ENCODE data around the gene HNRNPR. TPM values are rescaled to one million over a fixed set of nuclear protein-coding genes. Genes with fewer than 3 reads are reported as not detected.

Gene HNRNPR
- total RNA-seq (10 to 100 TPM; 59.8 to 73.7 (median 62.1) TPM), polyA plus RNA-seq (50.8 TPM)
- long read RNA-seq, donor 1, full-length matches to known transcripts, result 65 of 153 reads
- long read RNA-seq, donor 1, partial matches to known transcripts, result 70 of 153 reads
- long read RNA-seq, donor 1, other reads (novel, unspliced or antisense), result 18 of 153 reads
- long read RNA-seq, donor 2, full-length matches to known transcripts, result 33 of 76 reads
- long read RNA-seq, donor 2, partial matches to known transcripts, result 1 of 76 reads
- long read RNA-seq, donor 2, other reads (novel, unspliced or antisense), result 42 of 76 reads
- long read RNA-seq, donor 3, full-length matches to known transcripts, result 111 of 329 reads
- long read RNA-seq, donor 3, partial matches to known transcripts, result 58 of 329 reads
- long read RNA-seq, donor 3, other reads (novel, unspliced or antisense), result 160 of 329 reads
- long read RNA-seq, donor 4, transcript HNRNPR-202 (11 exons, 2,694 nt), result minor isoform, 9 of 81 reads
- long read RNA-seq, donor 4, transcript HNRNPR-201 (11 exons, 2,629 nt), result major isoform, 11 of 81 reads
- long read RNA-seq, donor 4, partial matches to known transcripts, result 2 of 81 reads
- long read RNA-seq, donor 4, other reads (novel, unspliced or antisense), result 55 of 81 reads

DNA sequence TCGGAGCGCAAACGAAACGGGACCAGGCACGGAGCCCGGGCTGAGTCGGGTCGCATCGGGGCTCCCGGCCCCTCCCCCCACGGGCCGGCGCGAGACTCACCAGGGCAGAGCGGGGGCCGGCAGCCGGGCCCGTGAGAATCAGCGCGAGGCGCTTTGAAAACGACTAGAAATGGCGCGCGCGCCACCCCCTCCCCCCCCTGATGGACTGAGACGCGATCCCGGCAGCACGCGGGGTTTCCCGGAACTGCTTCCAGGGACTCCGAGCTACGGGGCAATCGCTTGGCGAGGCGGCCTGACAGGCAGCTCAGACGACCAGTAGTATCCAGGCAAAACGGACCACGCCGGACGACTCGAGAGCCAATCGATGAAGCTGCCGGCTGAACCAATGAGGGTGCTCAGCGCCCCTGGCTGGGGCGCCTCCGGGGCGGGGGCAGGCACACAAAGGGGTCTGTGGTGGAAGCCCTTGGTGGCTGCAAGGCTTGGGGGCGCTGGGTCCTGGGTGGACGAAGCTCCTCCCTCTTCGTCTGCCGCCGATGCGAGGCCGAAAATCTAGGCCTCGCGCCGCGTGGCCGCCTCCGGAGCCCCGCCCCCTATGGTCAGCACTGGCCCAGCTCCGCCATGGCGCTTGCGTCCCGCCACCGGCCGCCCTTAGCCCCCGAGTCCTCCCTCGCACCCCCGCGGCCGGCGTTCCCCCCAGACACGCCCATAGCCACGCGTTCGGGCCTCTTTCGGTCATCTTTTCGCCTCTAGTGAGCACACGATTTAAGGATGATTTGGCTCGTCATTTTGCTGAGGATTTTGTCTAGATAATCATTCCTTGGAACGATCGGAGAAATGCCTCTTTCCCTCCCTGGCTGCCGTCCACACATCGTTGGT lies at the start of gene HNRNPR:
Gene HNRNPR, minus strand, starts transcription at position 174 of the 876 bp plus-strand sequence. CDS start 3,276 bp downstream, outside the sequence.
- intact Hi-C loops (cut with DNase I), result loop anchor here in 2 of 4 donors (10.0 kb wide), 1 partner anchor 60 kb away; no protein-coding TSS in a partner anchor

DNA sequence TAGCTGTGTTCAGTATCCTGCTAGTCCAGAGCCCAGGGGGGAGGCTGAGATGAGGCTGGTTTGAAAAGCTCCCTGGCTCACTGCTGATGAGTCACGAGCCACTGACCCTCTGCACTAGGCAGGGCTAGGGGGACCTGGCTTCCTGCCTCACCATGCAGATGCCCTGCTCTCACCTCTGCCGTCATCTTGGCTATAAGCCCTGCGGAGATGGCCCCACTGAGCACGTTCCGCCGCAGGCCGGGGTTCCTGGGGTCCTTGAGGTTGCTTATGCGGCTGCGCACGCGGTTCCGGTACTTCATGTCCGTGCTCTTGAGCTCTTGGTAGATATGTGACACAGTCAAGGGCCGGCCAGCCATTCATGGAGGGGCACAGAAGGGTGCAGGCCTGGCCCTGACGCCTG lies 49.6 kb upstream of the HNRNPR start:
- no peaks in the 10 kb centered on the region for H3K27me3 ChIP-seq (ENCODE audit: control insufficient read depth, insufficient read depth)
- DNase-seq, result peak; percentile 79 to 87 (median 85)
- H3K4me1 ChIP-seq (ENCODE audit: control insufficient read depth, insufficient read depth, low read length), result peaks cover 3% of the 10 kb centered on the region
- peak overlapping the region; percentile 79 for H3K27ac ChIP-seq (ENCODE audit: low read length)
- peak; percentile 69 to 74 for ATAC-seq
- intact Hi-C loops (cut with DNase I), result no loop called here
- no peak overlapping the region for H3K4me3 ChIP-seq (ENCODE audit: low read length)
- WGBS, result 52% methylated on average over 15 of the region's 15 CpGs
- no peaks in the 10 kb centered on the region for H3K9me3 ChIP-seq (ENCODE audit: control insufficient read depth, low read length)

More for the DNA sequence above, at the start of gene HNRNPR:
- no peaks in the 10 kb centered on the region for H3K4me1 ChIP-seq (ENCODE audit: control insufficient read depth, insufficient read depth, low read length)
- H3K4me3 ChIP-seq (ENCODE audit: low read length), result peak within 1 kb of the TSS; percentile 99
- ATAC-seq (peak; percentile 99), DNase-seq (peak; percentile 100)
- H3K27me3 ChIP-seq (ENCODE audit: control insufficient read depth, insufficient read depth), result no peaks in the 10 kb centered on the region
- no peaks in the 10 kb centered on the region for H3K9me3 ChIP-seq (ENCODE audit: control insufficient read depth, low read length)
- peak within 1 kb of the TSS; percentile 81 for H3K27ac ChIP-seq (ENCODE audit: low read length)
- WGBS, result under 1% methylated on average over 87 of the region's 87 CpGs

DNA sequence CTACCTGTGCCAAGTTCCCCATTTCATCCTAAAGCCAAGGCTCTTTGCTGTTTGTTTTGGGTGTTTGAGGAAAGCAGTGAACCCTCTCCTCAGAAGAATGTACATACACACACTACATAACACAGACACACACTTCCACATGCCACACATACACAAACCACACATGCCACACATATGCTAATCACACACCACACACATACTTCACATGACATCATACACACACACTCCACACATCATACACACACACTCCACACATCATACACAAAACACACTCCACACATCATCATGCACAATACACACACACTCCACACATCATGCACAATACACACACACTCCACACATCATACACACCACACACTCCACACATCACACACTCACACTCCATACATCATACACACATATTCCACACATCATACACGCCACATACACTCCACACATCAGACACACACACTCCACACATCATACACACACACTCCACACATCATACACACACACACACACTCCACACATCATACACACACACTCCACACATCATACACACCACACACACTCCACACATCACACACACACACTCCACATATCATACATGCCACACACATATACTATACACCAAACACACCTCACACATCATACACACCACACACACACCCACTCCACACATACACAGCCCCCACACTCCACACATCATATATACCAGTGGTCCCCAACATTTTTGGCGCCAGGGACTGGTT lies 48.2 kb upstream of the HNRNPR start:
- intact Hi-C loops (cut with DNase I), result no loop called here
- H3K4me3 ChIP-seq (ENCODE audit: low read length), result no peak overlapping the region
- H3K27me3 ChIP-seq (ENCODE audit: control insufficient read depth, insufficient read depth), result no peaks in the 10 kb centered on the region
- ATAC-seq, result no peak
- no peak overlapping the region for H3K27ac ChIP-seq (ENCODE audit: low read length)
- 84% methylated on average over 2 of the region's 2 CpGs for WGBS
- peaks cover 3% of the 10 kb centered on the region for H3K4me1 ChIP-seq (ENCODE audit: control insufficient read depth, insufficient read depth, low read length)
- no peak for DNase-seq
- no peaks in the 10 kb centered on the region for H3K9me3 ChIP-seq (ENCODE audit: control insufficient read depth, low read length)

DNA sequence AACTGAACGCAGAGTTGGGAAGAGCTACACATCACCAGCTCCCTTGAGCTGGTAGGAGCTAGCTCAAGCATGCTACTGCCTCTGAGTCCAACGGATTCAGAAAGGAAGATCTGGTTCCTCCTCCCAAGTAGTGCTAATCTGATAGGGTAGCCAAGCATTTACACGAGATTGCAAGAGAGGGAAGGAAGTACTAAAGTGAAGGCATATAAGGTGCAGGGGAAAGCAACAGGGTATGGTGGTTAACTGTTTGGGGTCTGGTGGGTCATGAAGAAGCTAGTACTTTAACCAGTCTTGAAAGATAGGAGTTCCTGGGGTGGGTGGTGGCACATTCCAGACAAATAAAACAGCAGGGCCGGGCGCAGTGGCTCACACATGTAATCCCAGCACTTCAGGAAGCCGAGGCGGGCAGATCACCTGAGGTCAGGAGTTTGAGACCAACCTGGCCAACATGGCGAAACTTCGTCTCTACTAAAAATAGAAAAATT lies 45.8 kb upstream of the HNRNPR start:
- no peaks in the 10 kb centered on the region for H3K4me1 ChIP-seq (ENCODE audit: control insufficient read depth, insufficient read depth, low read length)
- H3K27me3 ChIP-seq (ENCODE audit: control insufficient read depth, insufficient read depth), result no peaks in the 10 kb centered on the region
- no peak overlapping the region for H3K4me3 ChIP-seq (ENCODE audit: low read length)
- DNase-seq (no peak), ATAC-seq (no peak)
- no peak overlapping the region for H3K27ac ChIP-seq (ENCODE audit: low read length)
- intact Hi-C loops (cut with DNase I), result no loop called here
- WGBS, result 72% methylated on average over 9 of the region's 9 CpGs
- no peaks in the 10 kb centered on the region for H3K9me3 ChIP-seq (ENCODE audit: control insufficient read depth, low read length)

DNA sequence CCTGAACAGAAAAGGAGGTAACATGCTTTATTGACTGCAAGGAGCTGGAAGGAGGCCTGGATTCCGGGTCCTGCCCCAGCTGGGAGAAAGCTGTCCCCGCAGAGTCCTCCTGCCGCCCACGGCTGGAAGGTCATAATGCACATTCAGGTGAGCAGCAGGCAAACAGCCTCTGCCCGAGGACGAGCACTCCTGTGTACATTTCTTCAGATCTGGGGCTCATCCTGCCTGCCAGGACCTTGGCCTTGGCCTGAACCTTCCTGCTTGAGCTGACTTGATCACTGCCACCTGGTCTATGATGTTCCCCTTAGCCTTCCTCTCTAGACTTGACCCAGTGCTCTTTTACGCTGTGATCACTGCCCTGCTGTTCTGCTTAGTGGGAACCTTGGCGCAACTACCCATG lies 43.4 kb upstream of the HNRNPR start:
- no peak for ATAC-seq
- Histone ChIP-seq H3K9me3 (ENCODE audit: control insufficient read depth, low read length) (no peaks in the 10 kb centered on the region), H3K4me1 (ENCODE audit: control insufficient read depth, insufficient read depth, low read length) (peaks cover 3% of the 10 kb centered on the region), H3K27ac (ENCODE audit: low read length) (no peak overlapping the region), H3K4me3 (ENCODE audit: low read length) (no peak overlapping the region), H3K27me3 (ENCODE audit: control insufficient read depth, insufficient read depth) (no peaks in the 10 kb centered on the region)
- intact Hi-C loops (cut with DNase I), result no loop called here
- DNase-seq, result no peak
- WGBS, result 93% methylated on average over 8 of the region's 8 CpGs

DNA sequence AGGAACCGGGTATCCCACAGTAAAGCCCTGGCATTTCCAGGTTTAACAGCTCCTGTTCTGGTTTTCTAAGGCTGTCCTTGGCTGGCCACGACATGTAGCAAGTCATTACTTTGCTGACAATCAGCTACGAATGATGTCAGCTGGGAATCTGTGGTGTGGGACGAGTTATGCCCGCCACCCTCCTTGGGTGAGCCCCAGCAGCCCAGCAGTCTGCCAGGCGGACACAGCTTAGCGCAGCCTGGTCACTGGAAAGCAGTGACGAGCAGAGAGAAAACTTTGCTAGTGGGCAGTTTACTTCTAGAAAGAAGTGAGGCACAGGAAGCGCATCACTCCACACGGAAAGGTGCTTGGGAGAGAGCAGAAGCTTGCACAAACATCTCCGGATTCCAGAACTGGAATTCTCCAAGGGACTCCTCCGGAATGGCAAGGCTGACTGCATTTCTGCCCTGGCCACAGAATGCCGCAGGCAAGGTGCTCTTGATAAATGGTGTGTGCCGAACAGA lies 41.1 kb upstream of the HNRNPR start:
- 70% methylated on average over 14 of the region's 14 CpGs for WGBS
- no peak overlapping the region for H3K27ac ChIP-seq (ENCODE audit: low read length)
- intact Hi-C loops (cut with DNase I), result no loop called here
- H3K4me1 ChIP-seq (ENCODE audit: control insufficient read depth, insufficient read depth, low read length), result peaks cover 3% of the 10 kb centered on the region
- no peak for ATAC-seq
- no peak for DNase-seq
- H3K9me3 ChIP-seq (ENCODE audit: control insufficient read depth, low read length), result no peaks in the 10 kb centered on the region
- H3K27me3 ChIP-seq (ENCODE audit: control insufficient read depth, insufficient read depth), result no peaks in the 10 kb centered on the region
- no peak overlapping the region for H3K4me3 ChIP-seq (ENCODE audit: low read length)

DNA sequence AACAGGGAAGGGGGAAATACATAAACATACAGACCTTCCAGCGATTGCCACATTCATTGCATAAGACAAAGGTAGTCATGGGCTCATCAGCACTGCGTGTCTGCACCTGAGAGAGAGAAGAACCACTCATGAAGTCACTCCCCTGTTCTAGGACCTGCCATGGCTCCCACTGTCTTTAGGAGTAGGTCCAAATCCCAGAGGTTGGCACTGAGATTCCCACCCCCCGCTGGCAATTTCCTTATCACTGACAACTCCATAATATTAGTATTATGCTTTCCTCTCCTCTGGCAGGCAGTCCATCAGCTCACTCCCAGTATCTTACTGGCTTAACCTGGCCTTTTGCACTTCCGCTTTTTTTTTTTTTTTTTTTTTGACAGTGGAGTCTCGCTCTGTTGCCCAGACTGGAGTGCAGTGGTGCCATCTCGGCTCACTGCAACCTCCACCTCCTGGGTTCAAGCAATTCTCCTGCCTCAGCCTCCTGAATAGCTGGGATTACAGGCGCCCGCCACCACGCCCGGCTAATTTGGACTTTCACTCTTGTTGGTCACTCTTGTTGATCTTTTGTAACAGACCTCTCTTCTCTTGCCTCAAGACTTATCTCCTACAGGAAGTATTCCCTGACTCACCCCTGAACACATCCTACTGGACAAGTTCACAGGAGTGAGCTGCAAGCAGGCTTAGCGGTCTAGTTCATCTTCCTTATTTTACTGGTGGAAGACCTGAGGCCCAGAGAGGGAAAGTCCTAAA lies 40.4 kb upstream of the HNRNPR start:
- peak overlapping the region; percentile 6 for H3K27ac ChIP-seq (ENCODE audit: low read length)
- H3K27me3 ChIP-seq (ENCODE audit: control insufficient read depth, insufficient read depth), result no peaks in the 10 kb centered on the region
- intact Hi-C loops (cut with DNase I), result no loop called here
- no peak overlapping the region for H3K4me3 ChIP-seq (ENCODE audit: low read length)
- 71% methylated on average over 11 of the region's 11 CpGs for WGBS
- H3K4me1 ChIP-seq (ENCODE audit: control insufficient read depth, insufficient read depth, low read length), result peaks cover 3% of the 10 kb centered on the region
- no peak for DNase-seq
- ATAC-seq, result peak in 1 of 2 donors; percentile 79
- no peaks in the 10 kb centered on the region for H3K9me3 ChIP-seq (ENCODE audit: control insufficient read depth, low read length)

DNA sequence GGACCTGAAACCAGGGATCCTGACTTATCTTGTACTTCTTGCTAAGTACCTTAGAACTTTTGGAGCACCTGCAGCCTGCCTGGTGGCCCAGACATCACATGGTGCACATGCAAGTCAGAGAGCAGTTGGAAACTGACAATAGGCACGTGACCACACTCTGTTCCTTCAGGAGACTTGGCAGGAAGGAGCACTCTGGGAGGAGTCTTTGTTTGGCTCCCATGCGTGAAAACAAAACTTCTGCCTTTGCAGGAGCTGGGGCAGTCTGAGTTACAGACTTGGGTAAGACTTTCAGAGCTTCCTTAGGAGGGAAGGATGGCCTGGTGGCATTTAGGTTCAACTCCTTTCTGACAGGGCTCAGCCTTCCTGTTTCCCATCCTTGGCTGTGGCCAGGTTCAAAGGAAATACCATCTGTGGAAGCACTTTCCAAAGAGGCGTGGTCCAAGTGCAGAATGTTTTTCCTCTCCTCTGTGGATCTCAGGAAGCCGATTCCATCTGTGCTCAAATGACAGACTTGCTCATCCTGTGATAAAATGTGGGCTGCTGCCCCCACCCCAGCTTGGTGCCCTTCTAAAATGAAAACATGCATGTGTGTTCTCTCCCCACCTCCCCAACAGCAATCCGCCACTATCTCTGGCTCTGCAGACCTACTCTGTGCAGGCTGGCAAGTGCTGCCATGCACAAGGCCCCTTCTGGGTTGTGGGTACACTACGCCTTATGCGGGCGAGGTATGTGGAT lies 39.7 kb upstream of the HNRNPR start:
- WGBS, result 52% methylated on average over 8 of the region's 8 CpGs
- intact Hi-C loops (cut with DNase I), result no loop called here
- DNase-seq, result no peak
- peaks cover 3% of the 10 kb centered on the region for H3K4me1 ChIP-seq (ENCODE audit: control insufficient read depth, insufficient read depth, low read length)
- H3K9me3 ChIP-seq (ENCODE audit: control insufficient read depth, low read length), result no peaks in the 10 kb centered on the region
- peak; percentile 45 to 61 for ATAC-seq
- H3K27ac ChIP-seq (ENCODE audit: low read length), result peak overlapping the region; percentile 6
- H3K4me3 ChIP-seq (ENCODE audit: low read length), result no peak overlapping the region
- no peaks in the 10 kb centered on the region for H3K27me3 ChIP-seq (ENCODE audit: control insufficient read depth, insufficient read depth)

DNA sequence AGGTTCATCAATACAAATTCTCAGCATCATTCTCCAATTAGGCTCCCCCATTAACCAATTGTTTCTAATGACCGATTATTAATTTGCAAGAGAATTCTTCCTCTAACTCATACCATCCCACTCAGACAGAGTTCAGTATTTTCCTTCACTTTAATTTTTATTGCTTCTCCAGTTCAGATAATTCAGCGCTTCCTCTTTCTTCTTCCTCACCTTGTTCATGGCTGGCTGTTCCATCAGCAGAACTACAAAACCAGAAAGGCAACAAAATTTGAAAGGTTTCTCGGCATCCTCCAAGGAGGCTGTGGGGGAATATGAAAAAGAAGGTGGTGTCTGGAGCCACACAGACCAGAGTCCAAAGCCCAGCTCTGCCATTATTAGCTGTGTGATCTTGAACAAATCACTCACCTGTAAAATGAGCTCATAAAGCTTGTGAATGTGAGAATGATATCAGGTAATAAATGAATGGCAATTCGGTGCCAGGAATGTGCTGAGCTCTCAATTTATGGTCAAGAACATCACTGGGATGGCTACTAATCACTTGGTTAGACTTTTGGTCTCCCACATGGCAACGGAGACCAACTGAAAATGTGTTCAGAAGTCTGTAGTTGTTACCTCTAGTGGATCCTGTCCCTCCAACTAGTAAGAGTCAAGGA lies 37.3 kb upstream of the HNRNPR start:
- H3K4me3 ChIP-seq (ENCODE audit: low read length), result no peak overlapping the region
- H3K27me3 ChIP-seq (ENCODE audit: control insufficient read depth, insufficient read depth), result no peaks in the 10 kb centered on the region
- intact Hi-C loops (cut with DNase I), result no loop called here
- H3K4me1 ChIP-seq (ENCODE audit: control insufficient read depth, insufficient read depth, low read length), result peaks cover 4% of the 10 kb centered on the region
- no peak overlapping the region for H3K27ac ChIP-seq (ENCODE audit: low read length)
- ATAC-seq (no peak), DNase-seq (no peak)
- no peaks in the 10 kb centered on the region for H3K9me3 ChIP-seq (ENCODE audit: control insufficient read depth, low read length)
- 92% methylated on average over 5 of the region's 5 CpGs for WGBS

Measured in right cardiac atrium (tissue), 5 donors.